Neutrophil (primary cell): ENCODE data around the gene MYOZ3.

Experiments
- H3K27ac ChIP-seq: fragments of 200-600 bp; sonication (generic); 2 replicates; pipeline ENCODE4 v1.5.1; 2016; ENCODE audit warnings: mild to moderate bottlenecking, moderate library complexity
- H3K27me3 ChIP-seq: fragments of 200-600 bp; sonication (generic); 2 replicates; pipeline ENCODE4 v1.6.0; 2016; ENCODE audit warnings: mild to moderate bottlenecking
- H3K36me3 ChIP-seq: fragments of 200-600 bp; sonication (generic); 2 replicates; pipeline ENCODE4 v1.5.1; 2017
- H3K4me1 ChIP-seq, 2 experiments: fragments of 200-600 bp in 1 of 2; sonication (generic) in 1 of 2; 1 replicate in 1 of 2; 2 replicates in 1 of 2; pipeline versions ENCODE4 v1.5.1 to v1.6.1; 2013 to 2016; ENCODE audit warnings: low read depth in 1 of 2, low read length in 1 of 2, mild to moderate bottlenecking in 1 of 2, moderate library complexity in 1 of 2; ENCODE audit not compliant: control insufficient read depth in 1 of 2, insufficient read depth in 1 of 2
- H3K4me3 ChIP-seq, 2 experiments: fragments of 200-600 bp in 1 of 2; sonication (generic) in 1 of 2; 1 replicate in 1 of 2; 2 replicates in 1 of 2; pipeline ENCODE4 v1.5.1; 2013 to 2016; ENCODE audit warnings: low read depth in 1 of 2, low read length in 1 of 2, mild to moderate bottlenecking in 1 of 2, moderate library complexity in 1 of 2
- H3K9me3 ChIP-seq: fragments of 200-600 bp; sonication (generic); 2 replicates; pipeline ENCODE4 v1.5.1; 2016
- TF ChIP-seq, protein P1 (sequence below): fragments of 200-600 bp; sonication (generic); IDR thresholded peaks from 2 replicates; pipeline ENCODE4 v1.5.1; 2016; ENCODE audit warnings: antibody characterized with exemption

The MYOZ3 gene

GRCh38 chr5:150615141-150615699, 45.8 kb upstream of the MYOZ3 start:
- H3K9me3 ChIP-seq: no peaks in the 10 kb centered on the region
- no peaks in the 10 kb centered on the region for H3K4me1 ChIP-seq
- no peaks in the 10 kb centered on the region for H3K36me3 ChIP-seq
- H3K27ac ChIP-seq: no peak overlapping the region
- peaks cover 21% of the 10 kb centered on the region for H3K27me3 ChIP-seq
- H3K4me3 ChIP-seq: no peak overlapping the region
- TF ChIP-seq, protein P1, sequence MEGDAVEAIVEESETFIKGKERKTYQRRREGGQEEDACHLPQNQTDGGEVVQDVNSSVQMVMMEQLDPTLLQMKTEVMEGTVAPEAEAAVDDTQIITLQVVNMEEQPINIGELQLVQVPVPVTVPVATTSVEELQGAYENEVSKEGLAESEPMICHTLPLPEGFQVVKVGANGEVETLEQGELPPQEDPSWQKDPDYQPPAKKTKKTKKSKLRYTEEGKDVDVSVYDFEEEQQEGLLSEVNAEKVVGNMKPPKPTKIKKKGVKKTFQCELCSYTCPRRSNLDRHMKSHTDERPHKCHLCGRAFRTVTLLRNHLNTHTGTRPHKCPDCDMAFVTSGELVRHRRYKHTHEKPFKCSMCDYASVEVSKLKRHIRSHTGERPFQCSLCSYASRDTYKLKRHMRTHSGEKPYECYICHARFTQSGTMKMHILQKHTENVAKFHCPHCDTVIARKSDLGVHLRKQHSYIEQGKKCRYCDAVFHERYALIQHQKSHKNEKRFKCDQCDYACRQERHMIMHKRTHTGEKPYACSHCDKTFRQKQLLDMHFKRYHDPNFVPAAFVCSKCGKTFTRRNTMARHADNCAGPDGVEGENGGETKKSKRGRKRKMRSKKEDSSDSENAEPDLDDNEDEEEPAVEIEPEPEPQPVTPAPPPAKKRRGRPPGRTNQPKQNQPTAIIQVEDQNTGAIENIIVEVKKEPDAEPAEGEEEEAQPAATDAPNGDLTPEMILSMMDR: no peak

- TF ChIP-seq, protein P1: no peak
- H3K36me3 ChIP-seq: no peaks in the 10 kb centered on the region
- peaks cover 21% of the 10 kb centered on the region for H3K27me3 ChIP-seq
- H3K27ac ChIP-seq: no peak overlapping the region
- H3K4me3 ChIP-seq: no peak overlapping the region
- no peaks in the 10 kb centered on the region for H3K9me3 ChIP-seq
- no peaks in the 10 kb centered on the region for H3K4me1 ChIP-seq
Measured at GRCh38 chr5:150616024-150616470, 45.0 kb upstream of the MYOZ3 start.

DNA sequence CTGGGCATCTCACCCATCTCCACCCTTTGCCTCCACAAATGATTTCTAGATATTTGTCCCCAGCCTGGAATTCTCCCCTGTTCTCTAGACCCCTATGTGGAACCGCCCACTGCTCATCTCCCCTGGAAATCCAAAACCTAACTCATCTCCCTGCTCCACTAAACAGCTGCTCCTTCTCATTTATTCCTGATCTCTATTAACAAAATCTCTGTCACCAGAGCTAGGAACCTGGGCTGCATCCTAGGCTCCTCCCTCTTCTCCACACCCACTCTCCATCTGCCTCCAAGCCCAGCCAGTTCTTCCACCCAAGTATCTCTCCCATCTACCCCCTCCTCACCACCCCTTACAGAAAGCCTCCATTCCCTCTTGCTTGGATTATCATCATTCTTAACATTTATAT, 44.5 kb upstream of the MYOZ3 start:
- TF ChIP-seq, protein P1: no peak
- H3K36me3 ChIP-seq: no peaks in the 10 kb centered on the region

DNA sequence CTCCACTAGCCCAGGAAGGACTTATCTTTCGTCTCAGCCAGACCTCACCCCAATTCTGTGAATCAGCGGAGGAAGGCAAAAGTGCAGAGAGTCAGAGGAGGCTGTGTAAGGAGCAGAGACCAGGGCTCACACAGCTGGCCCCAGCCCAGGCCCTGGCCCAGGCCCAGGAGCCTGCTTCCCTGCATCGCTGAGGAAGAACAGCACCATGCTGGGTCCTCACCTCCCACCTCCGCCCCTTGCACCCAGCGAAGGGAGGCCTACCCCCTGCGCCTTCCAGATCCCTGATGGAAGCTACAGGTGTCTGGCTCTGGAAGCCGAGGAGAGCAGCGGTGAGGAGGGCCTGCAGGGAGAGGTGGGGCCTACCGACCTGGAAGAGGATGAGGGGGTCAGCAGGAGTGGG, 42.9 kb upstream of the MYOZ3 start:
- no peaks in the 10 kb centered on the region for H3K36me3 ChIP-seq
- H3K4me1 ChIP-seq: no peaks in the 10 kb centered on the region
- no peak overlapping the region for H3K27ac ChIP-seq
- peaks cover 39% of the 10 kb centered on the region for H3K27me3 ChIP-seq
- no peaks in the 10 kb centered on the region for H3K9me3 ChIP-seq
- TF ChIP-seq, protein P1: no peak
- H3K4me3 ChIP-seq: no peak overlapping the region

More for the DNA sequence above, 44.5 kb upstream of the MYOZ3 start:
- Histone ChIP-seq H3K27me3 (peaks cover 22% of the 10 kb centered on the region), H3K4me3 (no peak overlapping the region), H3K27ac (no peak overlapping the region), H3K9me3 (no peaks in the 10 kb centered on the region), H3K4me1 (no peaks in the 10 kb centered on the region)

DNA sequence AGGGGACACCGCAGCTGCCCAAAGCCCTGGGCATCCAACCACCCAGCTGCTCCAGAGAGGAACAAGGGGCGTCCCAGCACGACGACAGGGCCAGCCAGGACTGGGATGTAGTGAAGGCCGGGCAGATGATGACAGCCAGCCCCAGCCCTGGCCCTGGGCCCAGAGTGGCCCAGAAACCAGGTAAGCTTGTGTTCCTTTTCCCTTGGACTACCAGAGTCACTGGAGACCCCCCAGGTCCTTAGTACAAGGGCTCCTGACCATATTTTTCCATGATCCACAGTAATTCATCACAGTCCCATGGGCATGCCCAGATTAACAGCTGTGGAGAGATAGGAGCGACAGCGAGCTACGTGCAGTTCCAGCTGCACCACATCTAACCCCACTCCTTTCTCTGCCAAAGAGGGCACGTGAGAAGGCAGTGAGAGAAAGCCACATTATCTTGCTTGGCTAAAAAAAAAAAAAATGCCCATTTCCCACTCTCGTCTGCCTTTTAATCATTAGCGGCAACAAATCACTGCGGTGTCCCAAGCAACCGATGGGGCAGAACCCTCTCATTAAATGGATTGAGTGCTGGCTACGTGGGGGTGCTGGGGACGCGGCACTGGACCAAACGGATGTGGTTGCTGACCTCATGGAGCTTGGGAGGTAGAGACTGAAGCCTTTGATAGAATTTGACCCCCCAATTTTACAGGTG, 42.3 kb upstream of the MYOZ3 start:
- Histone ChIP-seq H3K4me3 (no peak overlapping the region), H3K9me3 (no peaks in the 10 kb centered on the region), H3K27ac (no peak overlapping the region), H3K36me3 (no peaks in the 10 kb centered on the region), H3K4me1 (no peaks in the 10 kb centered on the region), H3K27me3 (peaks cover 44% of the 10 kb centered on the region)
- TF ChIP-seq, protein P1: no peak
